ENCODE measurements around the gene SP4. TPM values are rescaled to one million over a fixed set of nuclear protein-coding genes. Genes with fewer than 3 reads are reported as not detected.

Gene SP4
- total and polyA plus RNA-seq, 2 experiments from 2014 or later, result 11.9 to 41.6 TPM

- Histone ChIP-seq H4K20me1 (replicated peaks; ENCODE audit: insufficient read depth) (no peaks in the 10 kb centered on the region; the same call in 1 of the 2 replicates), H3K4me1 (ENCODE audit: insufficient read depth) (peaks cover 16% of the 10 kb centered on the region), H3K79me2 (replicated peaks; ENCODE audit: insufficient read depth) (no peaks in the 10 kb centered on the region), H3K27ac (ENCODE audit: low read depth) (no peak overlapping the region), H3K4me3 (no peak overlapping the region), H3K27me3 (ENCODE audit: insufficient read depth) (no peaks in the 10 kb centered on the region), H3F3A (replicated peaks; ENCODE audit: low read depth) (no peaks in the 10 kb centered on the region), H3K9me2 (ENCODE audit: insufficient read depth) (no peaks in the 10 kb centered on the region), H2AFZ (no peak overlapping the region), H3K36me3 (ENCODE audit: insufficient read depth) (no peaks in the 10 kb centered on the region), H3K4me2 (no peak overlapping the region)
- ATAC-seq (peak; percentile 95), DNase-seq (ENCODE audit: low spot score) (peak; percentile 82)
- TF ChIP-seq, protein P1, sequence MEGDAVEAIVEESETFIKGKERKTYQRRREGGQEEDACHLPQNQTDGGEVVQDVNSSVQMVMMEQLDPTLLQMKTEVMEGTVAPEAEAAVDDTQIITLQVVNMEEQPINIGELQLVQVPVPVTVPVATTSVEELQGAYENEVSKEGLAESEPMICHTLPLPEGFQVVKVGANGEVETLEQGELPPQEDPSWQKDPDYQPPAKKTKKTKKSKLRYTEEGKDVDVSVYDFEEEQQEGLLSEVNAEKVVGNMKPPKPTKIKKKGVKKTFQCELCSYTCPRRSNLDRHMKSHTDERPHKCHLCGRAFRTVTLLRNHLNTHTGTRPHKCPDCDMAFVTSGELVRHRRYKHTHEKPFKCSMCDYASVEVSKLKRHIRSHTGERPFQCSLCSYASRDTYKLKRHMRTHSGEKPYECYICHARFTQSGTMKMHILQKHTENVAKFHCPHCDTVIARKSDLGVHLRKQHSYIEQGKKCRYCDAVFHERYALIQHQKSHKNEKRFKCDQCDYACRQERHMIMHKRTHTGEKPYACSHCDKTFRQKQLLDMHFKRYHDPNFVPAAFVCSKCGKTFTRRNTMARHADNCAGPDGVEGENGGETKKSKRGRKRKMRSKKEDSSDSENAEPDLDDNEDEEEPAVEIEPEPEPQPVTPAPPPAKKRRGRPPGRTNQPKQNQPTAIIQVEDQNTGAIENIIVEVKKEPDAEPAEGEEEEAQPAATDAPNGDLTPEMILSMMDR (conservative IDR thresholded peaks at IDR 0.05; ENCODE audit: low read depth in 2 of 2), result peak; percentile 66 to 74
- TF ChIP-seq ETS1 (IDR thresholded peaks at IDR 0.05), result no peak
- TF ChIP-seq ZNF114 (CRISPR knock-in tag; IDR thresholded peaks at IDR 0.05), result 0 out of 2 replicates have a peak, but pooled peaks have one; percentile 10
- TF ChIP-seq, protein P2, sequence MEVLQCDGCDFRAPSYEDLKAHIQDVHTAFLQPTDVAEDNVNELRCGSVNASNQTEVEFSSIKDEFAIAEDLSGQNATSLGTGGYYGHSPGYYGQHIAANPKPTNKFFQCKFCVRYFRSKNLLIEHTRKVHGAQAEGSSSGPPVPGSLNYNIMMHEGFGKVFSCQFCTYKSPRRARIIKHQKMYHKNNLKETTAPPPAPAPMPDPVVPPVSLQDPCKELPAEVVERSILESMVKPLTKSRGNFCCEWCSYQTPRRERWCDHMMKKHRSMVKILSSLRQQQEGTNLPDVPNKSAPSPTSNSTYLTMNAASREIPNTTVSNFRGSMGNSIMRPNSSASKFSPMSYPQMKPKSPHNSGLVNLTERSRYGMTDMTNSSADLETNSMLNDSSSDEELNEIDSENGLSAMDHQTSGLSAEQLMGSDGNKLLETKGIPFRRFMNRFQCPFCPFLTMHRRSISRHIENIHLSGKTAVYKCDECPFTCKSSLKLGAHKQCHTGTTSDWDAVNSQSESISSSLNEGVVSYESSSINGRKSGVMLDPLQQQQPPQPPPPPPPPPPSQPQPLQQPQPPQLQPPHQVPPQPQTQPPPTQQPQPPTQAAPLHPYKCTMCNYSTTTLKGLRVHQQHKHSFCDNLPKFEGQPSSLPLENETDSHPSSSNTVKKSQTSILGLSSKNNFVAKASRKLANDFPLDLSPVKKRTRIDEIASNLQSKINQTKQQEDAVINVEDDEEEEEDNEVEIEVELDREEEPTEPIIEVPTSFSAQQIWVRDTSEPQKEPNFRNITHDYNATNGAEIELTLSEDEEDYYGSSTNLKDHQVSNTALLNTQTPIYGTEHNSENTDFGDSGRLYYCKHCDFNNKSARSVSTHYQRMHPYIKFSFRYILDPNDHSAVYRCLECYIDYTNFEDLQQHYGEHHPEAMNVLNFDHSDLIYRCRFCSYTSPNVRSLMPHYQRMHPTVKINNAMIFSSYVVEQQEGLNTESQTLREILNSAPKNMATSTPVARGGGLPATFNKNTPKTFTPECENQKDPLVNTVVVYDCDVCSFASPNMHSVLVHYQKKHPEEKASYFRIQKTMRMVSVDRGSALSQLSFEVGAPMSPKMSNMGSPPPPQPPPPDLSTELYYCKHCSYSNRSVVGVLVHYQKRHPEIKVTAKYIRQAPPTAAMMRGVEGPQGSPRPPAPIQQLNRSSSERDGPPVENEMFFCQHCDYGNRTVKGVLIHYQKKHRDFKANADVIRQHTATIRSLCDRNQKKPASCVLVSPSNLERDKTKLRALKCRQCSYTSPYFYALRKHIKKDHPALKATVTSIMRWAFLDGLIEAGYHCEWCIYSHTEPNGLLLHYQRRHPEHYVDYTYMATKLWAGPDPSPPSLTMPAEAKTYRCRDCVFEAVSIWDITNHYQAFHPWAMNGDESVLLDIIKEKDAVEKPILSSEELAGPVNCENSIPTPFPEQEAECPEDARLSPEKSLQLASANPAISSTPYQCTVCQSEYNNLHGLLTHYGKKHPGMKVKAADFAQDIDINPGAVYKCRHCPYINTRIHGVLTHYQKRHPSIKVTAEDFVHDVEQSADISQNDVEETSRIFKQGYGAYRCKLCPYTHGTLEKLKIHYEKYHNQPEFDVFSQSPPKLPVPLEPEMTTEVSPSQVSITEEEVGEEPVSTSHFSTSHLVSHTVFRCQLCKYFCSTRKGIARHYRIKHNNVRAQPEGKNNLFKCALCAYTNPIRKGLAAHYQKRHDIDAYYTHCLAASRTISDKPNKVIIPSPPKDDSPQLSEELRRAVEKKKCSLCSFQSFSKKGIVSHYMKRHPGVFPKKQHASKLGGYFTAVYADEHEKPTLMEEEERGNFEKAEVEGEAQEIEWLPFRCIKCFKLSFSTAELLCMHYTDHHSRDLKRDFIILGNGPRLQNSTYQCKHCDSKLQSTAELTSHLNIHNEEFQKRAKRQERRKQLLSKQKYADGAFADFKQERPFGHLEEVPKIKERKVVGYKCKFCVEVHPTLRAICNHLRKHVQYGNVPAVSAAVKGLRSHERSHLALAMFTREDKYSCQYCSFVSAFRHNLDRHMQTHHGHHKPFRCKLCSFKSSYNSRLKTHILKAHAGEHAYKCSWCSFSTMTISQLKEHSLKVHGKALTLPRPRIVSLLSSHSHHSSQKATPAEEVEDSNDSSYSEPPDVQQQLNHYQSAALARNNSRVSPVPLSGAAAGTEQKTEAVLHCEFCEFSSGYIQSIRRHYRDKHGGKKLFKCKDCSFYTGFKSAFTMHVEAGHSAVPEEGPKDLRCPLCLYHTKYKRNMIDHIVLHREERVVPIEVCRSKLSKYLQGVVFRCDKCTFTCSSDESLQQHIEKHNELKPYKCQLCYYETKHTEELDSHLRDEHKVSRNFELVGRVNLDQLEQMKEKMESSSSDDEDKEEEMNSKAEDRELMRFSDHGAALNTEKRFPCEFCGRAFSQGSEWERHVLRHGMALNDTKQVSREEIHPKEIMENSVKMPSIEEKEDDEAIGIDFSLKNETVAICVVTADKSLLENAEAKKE (CRISPR knock-in tag; IDR thresholded peaks at IDR 0.05), result peak; percentile 68
- TF ChIP-seq POLR2AphosphoS5 (IDR thresholded peaks at IDR 0.05; ENCODE audit: low read depth), result no peak
- TF ChIP-seq CREB1 (CRISPR knock-in tag; IDR thresholded peaks at IDR 0.05; ENCODE audit: low read depth), result peak; percentile 40; the same call in 1 of the 2 replicates
- Mint-ChIP-seq H3K36me3 (ENCODE audit: low read depth) (no peaks in the 10 kb centered on the region), H3K4me1 (peaks cover 24% of the 10 kb centered on the region), H3K27me3 (ENCODE audit: insufficient read depth, low read depth, poor library complexity) (peaks cover 7% of the 10 kb centered on the region), H3K4me3 (no peak overlapping the region), H3K9me3 (no peaks in the 10 kb centered on the region), H3K27ac (peak overlapping the region; percentile 36)
These were observed 123.1 kb downstream of the SP4 start for GRCh38 chr7:21550821-21551531.
